ENCODE results near the gene TOR1AIP2.

DNA sequence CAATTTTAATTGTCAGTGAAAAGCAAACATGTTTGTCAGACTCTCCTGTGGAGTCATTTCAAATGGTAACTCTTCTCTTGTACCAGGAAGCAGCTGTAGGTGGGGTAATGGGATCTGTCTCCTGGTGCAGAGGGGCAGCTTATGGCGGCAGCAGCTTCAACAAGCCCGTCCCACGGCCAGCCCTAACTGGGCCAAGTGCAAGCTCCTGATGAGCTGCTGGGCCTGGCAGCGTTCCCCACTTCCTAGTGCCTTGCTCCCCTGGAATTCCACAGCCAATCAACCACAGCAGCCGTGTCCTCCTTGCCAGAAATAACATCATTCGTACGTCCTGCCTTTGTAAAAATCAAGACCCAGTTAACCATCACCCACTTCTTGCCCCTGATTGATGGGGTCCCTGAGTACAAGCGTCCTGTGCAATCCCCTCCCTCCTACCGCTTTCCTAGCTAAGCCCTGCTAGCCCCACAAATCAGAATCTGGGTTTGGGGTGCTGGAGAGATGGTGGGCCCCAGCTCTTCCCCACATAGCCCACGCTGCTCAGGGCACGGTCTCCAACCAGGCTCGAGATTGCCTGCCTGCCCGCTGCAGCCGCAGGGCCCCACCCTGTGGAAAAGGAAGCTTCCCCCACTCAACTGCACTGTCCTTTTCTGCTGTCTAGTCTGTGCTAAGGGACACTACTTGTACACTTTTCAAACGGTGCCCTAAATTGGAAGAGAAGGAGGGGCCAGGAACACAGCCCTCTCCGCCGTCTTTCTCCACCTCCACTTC lies 61.2 kb downstream of the TOR1AIP2 start:
- TF ChIP-seq POLR2A (IDR thresholded peaks at IDR 0.05; ENCODE audit: low read depth, low read length) (no peak), POLR2AphosphoS5 (IDR thresholded peaks at IDR 0.05; ENCODE audit: low read depth, low read length) (no peak)

Measured in GM12891 (cell line).